Stimulated activated CD4-positive, alpha-beta T cell treated with anti-CD3 and anti-CD28 coated beads, Interleukin-15, amount 100 ng/mL, for 24 hours (primary cell): Measurements from ENCODE around the gene AMIGO2.
"Not testable (repeated sequence)": the region's sequence is repeated elsewhere in the genome, so short reads cannot be mapped to it uniquely, and the experiment has no call there.

ENCODE experiments used
- DNase-seq: peaks from one replicate; pipeline ENCODE4 v3.0.0-alpha.2; 2020

Gene AMIGO2

GRCh38 chr12:47071241-47071852 lies 8.4 kb downstream of the AMIGO2 start:
- no peak for DNase-seq

- no peak for DNase-seq
Measured at GRCh38 chr12:47070310-47070709, 9.4 kb downstream of the AMIGO2 start.

- DNase-seq = no peak
Measured at GRCh38 chr12:47068539-47068938, 11.2 kb downstream of the AMIGO2 start.

GRCh38 chr12:47067771-47068431 lies 11.9 kb downstream of the AMIGO2 start:
- no peak for DNase-seq

GRCh38 chr12:47067176-47067575 lies 12.6 kb downstream of the AMIGO2 start:
- DNase-seq = peak; percentile 45

GRCh38 chr12:47066278-47067025 lies 13.3 kb downstream of the AMIGO2 start:
- no peak for DNase-seq

GRCh38 chr12:47065546-47065945 lies 14.2 kb downstream of the AMIGO2 start:
- no peak for DNase-seq

- not testable (repeated sequence) for DNase-seq
Measured at GRCh38 chr12:47058640-47059039, 21.1 kb downstream of the AMIGO2 start.

GRCh38 chr12:47056944-47057343 lies 22.8 kb downstream of the AMIGO2 start:
- DNase-seq = not testable (repeated sequence)

GRCh38 chr12:47055856-47056255 lies 23.9 kb downstream of the AMIGO2 start:
- not testable (repeated sequence) for DNase-seq

- DNase-seq = no peak
Measured at GRCh38 chr12:47054659-47055058, 25.1 kb downstream of the AMIGO2 start.

- no peak for DNase-seq
Measured at GRCh38 chr12:47053961-47054360, 25.8 kb downstream of the AMIGO2 start.

- no peak for DNase-seq
Measured at GRCh38 chr12:47052274-47052673, 27.5 kb downstream of the AMIGO2 start.

- not testable (repeated sequence) for DNase-seq
Measured at GRCh38 chr12:47051291-47051690, 28.5 kb downstream of the AMIGO2 start.

GRCh38 chr12:47048541-47048940 lies 31.2 kb downstream of the AMIGO2 start:
- no peak for DNase-seq

- DNase-seq = no peak
Measured at GRCh38 chr12:47041327-47041726, 38.4 kb downstream of the AMIGO2 start.

GRCh38 chr12:47039756-47040155 lies 40.0 kb downstream of the AMIGO2 start:
- no peak for DNase-seq

- DNase-seq = no peak
Measured at GRCh38 chr12:47039079-47039478, 40.7 kb downstream of the AMIGO2 start.

- no peak for DNase-seq
Measured at GRCh38 chr12:47038270-47038748, 41.5 kb downstream of the AMIGO2 start.

GRCh38 chr12:47035484-47035883 lies 44.3 kb downstream of the AMIGO2 start:
- DNase-seq = no peak

- DNase-seq = no peak
Measured at GRCh38 chr12:47034661-47035060, 45.1 kb downstream of the AMIGO2 start.

- peak; percentile 7 for DNase-seq
Measured at GRCh38 chr12:47033789-47034555, 45.8 kb downstream of the AMIGO2 start.

GRCh38 chr12:47033081-47033480 lies 46.7 kb downstream of the AMIGO2 start:
- no peak for DNase-seq
